ENCODE measurements around the gene DFFB. TPM values are rescaled to one million over a fixed set of nuclear protein-coding genes. Genes with fewer than 3 reads are reported as not detected.

The DFFB gene
- total RNA-seq, 2 donors from 2014 or later, result 4.5 to 10.7 TPM

GRCh38 chr1:3824650-3825049 is 32.6 kb upstream of the DFFB start:
- no peak for DNase-seq
- Histone ChIP-seq H3K36me3 (no peaks in the 10 kb centered on the region), H3K4me1 (no peaks in the 10 kb centered on the region), H3K27ac (no peak overlapping the region), H3K4me3 (no peak overlapping the region), H3K9me3 (no peaks in the 10 kb centered on the region), H3K27me3 (no peaks in the 10 kb centered on the region), H3K9ac (ENCODE audit: low read depth in 2 of 2, low read length in 2 of 2) (no peak overlapping the region)
- TF ChIP-seq CTCF (IDR thresholded peaks at IDR 0.05), result no peak
- intact Hi-C loops (cut with DNase I), result no loop called here

GRCh38 chr1:3825356-3825755 is 31.9 kb upstream of the DFFB start:
- no peaks in the 10 kb centered on the region for H3K4me1 ChIP-seq
- no peaks in the 10 kb centered on the region for H3K9me3 ChIP-seq
- intact Hi-C loops (cut with DNase I), result no loop called here
- no peak overlapping the region for H3K4me3 ChIP-seq
- H3K27ac ChIP-seq, result no peak overlapping the region
- TF ChIP-seq CTCF (IDR thresholded peaks at IDR 0.05), result no peak
- no peak overlapping the region for H3K9ac ChIP-seq (ENCODE audit: low read depth in 2 of 2, low read length in 2 of 2)
- no peaks in the 10 kb centered on the region for H3K36me3 ChIP-seq
- H3K27me3 ChIP-seq, result no peaks in the 10 kb centered on the region
- no peak for DNase-seq

GRCh38 chr1:3827813-3828307 is 29.4 kb upstream of the DFFB start:
- H3K36me3 ChIP-seq, result no peaks in the 10 kb centered on the region
- no peaks in the 10 kb centered on the region for H3K9me3 ChIP-seq
- H3K27me3 ChIP-seq, result no peaks in the 10 kb centered on the region
- intact Hi-C loops (cut with DNase I), result no loop called here
- H3K4me1 ChIP-seq, result no peaks in the 10 kb centered on the region
- H3K27ac ChIP-seq, result no peak overlapping the region
- no peak overlapping the region for H3K9ac ChIP-seq (ENCODE audit: low read depth in 2 of 2, low read length in 2 of 2)
- H3K4me3 ChIP-seq, result no peak overlapping the region
- no peak for TF ChIP-seq CTCF (IDR thresholded peaks at IDR 0.05)
- no peak for DNase-seq

DNA sequence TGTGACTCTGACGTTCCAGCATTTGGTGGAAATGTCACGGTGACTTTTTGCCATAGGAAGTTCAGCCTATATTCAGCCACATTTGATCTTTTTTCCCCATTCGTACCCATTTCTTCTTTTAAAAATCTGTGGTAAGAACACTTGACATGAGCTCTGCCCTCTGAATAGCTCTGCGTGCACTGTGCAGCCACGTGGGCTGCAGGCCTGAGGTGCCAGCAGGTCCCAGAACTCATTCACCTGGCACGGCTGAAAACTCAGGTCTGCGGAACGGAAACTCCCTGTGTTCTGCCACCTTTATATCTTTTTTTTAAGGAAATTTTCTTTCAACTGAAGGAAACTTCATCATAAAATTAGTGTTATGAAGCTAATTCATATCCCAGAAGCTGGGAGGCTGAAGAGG is 28.9 kb upstream of the DFFB start:
- TF ChIP-seq CTCF (IDR thresholded peaks at IDR 0.05), result no peak
- Histone ChIP-seq H3K4me3 (no peak overlapping the region), H3K9ac (ENCODE audit: low read depth in 2 of 2, low read length in 2 of 2) (no peak overlapping the region), H3K36me3 (no peaks in the 10 kb centered on the region), H3K4me1 (no peaks in the 10 kb centered on the region), H3K27ac (no peak overlapping the region), H3K27me3 (no peaks in the 10 kb centered on the region), H3K9me3 (no peaks in the 10 kb centered on the region)
- DNase-seq, result no peak
- intact Hi-C loops (cut with DNase I), result no loop called here

DNA sequence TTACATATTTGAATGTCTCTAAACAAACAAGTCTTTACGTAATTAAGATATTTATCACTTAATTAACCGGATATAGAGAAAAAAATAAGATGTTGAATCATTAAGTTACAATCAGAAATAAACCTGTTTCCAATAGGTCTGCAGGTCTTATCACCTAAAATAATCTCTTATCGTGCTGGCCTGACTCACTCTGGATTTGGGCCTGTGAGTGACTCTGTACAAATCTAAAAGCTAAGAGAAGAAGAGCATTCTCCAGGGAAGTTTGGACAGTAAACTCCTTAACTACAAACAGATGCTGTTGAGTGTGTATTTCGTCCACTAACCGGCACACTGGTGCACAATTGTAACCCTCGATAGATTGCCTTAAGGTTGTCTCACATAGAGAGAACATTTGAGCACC is 25.6 kb upstream of the DFFB start:
- no peak for TF ChIP-seq CTCF (IDR thresholded peaks at IDR 0.05)
- no peak overlapping the region for H3K4me3 ChIP-seq
- no peaks in the 10 kb centered on the region for H3K27me3 ChIP-seq
- no peaks in the 10 kb centered on the region for H3K9me3 ChIP-seq
- no peak overlapping the region for H3K27ac ChIP-seq
- H3K9ac ChIP-seq (ENCODE audit: low read depth in 2 of 2, low read length in 2 of 2), result no peak overlapping the region
- H3K36me3 ChIP-seq, result no peaks in the 10 kb centered on the region
- H3K4me1 ChIP-seq, result no peaks in the 10 kb centered on the region
- intact Hi-C loops (cut with DNase I), result no loop called here
- DNase-seq, result no peak

DNA sequence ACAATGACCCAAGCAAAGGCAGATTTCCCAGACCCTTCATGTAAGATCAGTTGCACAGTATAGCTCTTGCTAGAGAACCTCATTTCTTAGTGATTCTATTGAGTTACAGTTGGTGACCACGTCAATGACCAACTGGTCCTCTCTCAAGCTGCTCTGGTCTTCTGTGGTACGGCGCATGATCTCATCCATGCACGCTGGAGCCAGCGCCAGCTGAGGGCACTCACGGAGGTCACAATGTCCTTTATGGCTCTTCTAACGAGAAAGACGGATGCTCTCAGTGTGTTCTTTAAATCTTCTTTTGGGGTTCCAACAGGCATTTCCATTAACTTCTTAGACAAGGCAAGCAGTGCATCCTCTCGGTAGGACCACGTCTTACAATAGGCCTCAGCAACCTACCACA is 22.6 kb upstream of the DFFB start:
- no peak for TF ChIP-seq CTCF (IDR thresholded peaks at IDR 0.05)
- H3K9me3 ChIP-seq, result no peaks in the 10 kb centered on the region
- DNase-seq, result no peak
- intact Hi-C loops (cut with DNase I), result no loop called here
- H3K27ac ChIP-seq, result no peak overlapping the region
- peaks cover 12% of the 10 kb centered on the region for H3K36me3 ChIP-seq
- no peak overlapping the region for H3K4me3 ChIP-seq
- H3K27me3 ChIP-seq, result no peaks in the 10 kb centered on the region
- H3K4me1 ChIP-seq, result no peaks in the 10 kb centered on the region
- no peak overlapping the region for H3K9ac ChIP-seq (ENCODE audit: low read depth in 2 of 2, low read length in 2 of 2)
